Erythroblast (primary cell): ENCODE results near the gene SLC5A4.

Source experiments
- GATA1 ChIP-seq: IDR thresholded peaks from 2 replicates; pipeline ENCODE4 v1.6.1; 2011; ENCODE audit warnings: low read depth, mild to moderate bottlenecking, control low read depth, low read length, moderate library complexity
- POLR2A ChIP-seq: IDR thresholded peaks from 2 replicates; pipeline ENCODE4 v1.6.1; 2011; ENCODE audit warnings: mild to moderate bottlenecking, low read length

GRCh38 chr22:32261306-32261705 lies 6.2 kb upstream of the SLC5A4 start:
- TF ChIP-seq POLR2A (no peak), GATA1 (no peak)
